MG63 (cell line): Measurements from ENCODE around the gene WDR74. TPM values are rescaled to one million over a fixed set of nuclear protein-coding genes. Genes with fewer than 3 reads are reported as not detected.
"Not testable (repeated sequence)": the region's sequence is repeated elsewhere in the genome, so short reads cannot be mapped to it uniquely, and the experiment has no call there.

Experiments used
- DNase-seq: peaks from one replicate; pipeline ENCODE4 v3.0.0-alpha.2; 2020
- H3K27me3 ChIP-seq: fragments of 250-450 bp; sonication (Bioruptor Pico); 2 replicates; pipeline ENCODE4 v1.5.1; 2020; ENCODE audit warnings: mild to moderate bottlenecking, moderate library complexity
- H3K36me3 ChIP-seq: fragments of 250-450 bp; sonication (Bioruptor Pico); 2 replicates; pipeline ENCODE4 v1.5.1; 2020; ENCODE audit warnings: mild to moderate bottlenecking, moderate library complexity
- H3K4me3 ChIP-seq: fragments of 250-450 bp; sonication (Bioruptor Pico); 2 replicates; pipeline ENCODE4 v1.5.1; 2020; ENCODE audit warnings: mild to moderate bottlenecking, moderate library complexity
- H3K9me3 ChIP-seq: fragments of 250-450 bp; sonication (Bioruptor Pico); 2 replicates; pipeline ENCODE4 v1.5.1; 2020; ENCODE audit warnings: mild to moderate bottlenecking, moderate library complexity
- total RNA-seq: library from RNA; depleted of rRNA; stranded (reverse); fragments of >200 nt; shearing (Covaris generic); gene quantifications from 2 replicates; pipeline ENCODE4 v1.2.3, GENCODE V29; 2014; ENCODE audit warnings: low replicate concordance

The WDR74 gene
- total RNA-seq, 1 experiment from 2014 or later, result 135 TPM

DNA sequence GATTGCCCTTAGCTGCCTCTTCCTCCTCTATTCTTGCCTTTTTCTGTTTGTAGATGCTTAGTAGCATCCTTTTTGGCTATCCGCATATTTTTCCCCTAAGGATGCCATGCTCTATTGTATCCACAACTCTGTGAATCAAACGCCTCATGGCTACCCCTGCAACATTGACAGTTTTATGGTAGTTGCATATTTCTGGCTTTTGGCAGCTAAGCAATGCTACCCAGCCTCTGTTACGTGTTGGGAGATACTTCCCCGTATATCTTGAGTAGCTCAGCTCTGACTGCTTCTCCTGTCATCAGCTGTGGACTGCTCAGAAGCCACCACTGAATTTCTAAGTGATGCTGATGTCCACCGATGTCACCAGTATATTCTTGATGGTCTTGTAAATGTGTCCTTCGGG is 26.2 kb upstream of the WDR74 start:
- no peak for DNase-seq
- no peak overlapping the region for H3K4me3 ChIP-seq
- peaks cover 58% of the 10 kb centered on the region for H3K36me3 ChIP-seq
- H3K9me3 ChIP-seq, result no peaks in the 10 kb centered on the region
- no peaks in the 10 kb centered on the region for H3K27me3 ChIP-seq

- no peaks in the 10 kb centered on the region for H3K9me3 ChIP-seq
- peaks cover 56% of the 10 kb centered on the region for H3K36me3 ChIP-seq
- H3K4me3 ChIP-seq, result no peak overlapping the region
- no peaks in the 10 kb centered on the region for H3K27me3 ChIP-seq
- DNase-seq, result no peak
Observed at GRCh38 chr11:62863687-62864335, 24.4 kb upstream of the WDR74 start.

DNA sequence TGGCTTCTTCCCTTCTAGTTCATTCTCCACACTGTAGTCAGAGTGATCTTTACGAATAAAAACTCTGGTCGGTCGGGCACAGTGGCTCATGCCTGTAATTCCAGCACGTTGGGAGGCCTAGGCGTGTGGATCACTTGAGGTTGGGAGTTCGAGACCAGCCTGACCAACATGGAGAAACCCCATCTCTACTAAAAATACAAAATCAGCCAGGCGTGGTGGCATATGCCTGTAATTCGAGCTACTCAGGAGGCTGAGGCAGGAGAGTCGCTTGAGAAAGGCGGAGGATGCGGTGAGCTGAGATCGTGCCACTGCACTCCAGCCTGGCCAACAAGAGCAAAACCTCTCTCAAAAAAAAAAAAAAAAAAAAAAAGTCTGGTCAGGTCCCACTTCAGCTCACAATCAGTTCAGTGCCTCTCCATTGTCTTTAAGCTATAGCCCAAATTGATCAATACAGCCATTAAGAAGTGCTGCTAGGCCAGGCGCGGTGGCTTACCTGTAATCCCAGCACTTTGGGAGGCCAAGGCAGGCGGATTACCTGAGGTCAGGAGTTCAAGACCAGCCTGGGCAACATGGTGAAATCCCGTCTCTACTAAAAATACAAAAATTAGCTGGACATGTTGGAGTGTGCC is 22.3 kb upstream of the WDR74 start:
- DNase-seq, H3K27me3 ChIP-seq, H3K9me3 ChIP-seq, H3K4me3 ChIP-seq: not testable (repeated sequence)
- peaks cover 59% of the 10 kb centered on the region for H3K36me3 ChIP-seq

GRCh38 chr11:62860835-62861563 is 21.6 kb upstream of the WDR74 start:
- Histone ChIP-seq H3K9me3 (no peaks in the 10 kb centered on the region), H3K4me3 (no peak overlapping the region), H3K36me3 (peaks cover 59% of the 10 kb centered on the region), H3K27me3 (no peaks in the 10 kb centered on the region)
- DNase-seq, result no peak

DNA sequence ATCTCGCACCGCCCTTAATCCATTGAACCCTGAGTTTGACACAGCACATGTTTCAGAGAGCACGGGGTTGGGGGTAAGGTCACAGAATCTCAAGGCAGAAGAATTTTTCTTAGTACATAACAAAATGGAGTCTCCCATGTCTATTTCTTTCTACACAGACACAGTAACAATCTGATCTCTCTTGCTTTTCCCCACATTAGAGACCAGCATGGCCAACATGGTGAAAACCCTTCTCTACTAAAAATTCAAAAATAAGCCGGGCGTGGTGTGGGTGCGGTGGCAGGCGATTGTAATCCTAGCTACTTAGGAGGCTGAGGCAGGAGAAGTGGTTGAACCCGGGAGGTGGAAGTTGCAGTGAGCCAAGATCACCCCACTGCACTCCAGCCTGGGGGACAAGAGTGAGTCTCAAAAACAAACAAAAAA is 19.9 kb upstream of the WDR74 start:
- H3K36me3 ChIP-seq, result peaks cover 63% of the 10 kb centered on the region
- not testable (repeated sequence) for H3K9me3 ChIP-seq

DNA sequence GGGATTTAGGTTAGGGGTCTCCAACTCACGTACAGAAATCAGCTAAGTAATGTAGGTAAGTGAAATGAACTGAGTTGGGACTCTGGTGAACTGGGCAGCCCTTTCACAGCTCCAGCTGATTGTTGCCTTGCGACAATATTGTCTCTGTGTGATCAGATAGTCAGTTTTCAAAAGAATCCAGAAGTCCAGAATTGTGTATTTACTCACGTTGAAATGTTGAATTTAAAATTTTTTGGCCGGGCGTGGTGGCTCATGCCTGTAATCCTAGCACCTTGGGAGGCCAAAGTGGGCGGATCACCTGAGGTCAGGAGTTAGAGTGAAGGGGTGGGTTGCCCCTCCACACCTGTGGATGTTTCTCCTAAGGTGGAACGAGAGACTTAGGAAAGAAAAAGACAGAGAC is 18.8 kb upstream of the WDR74 start:
- H3K36me3 ChIP-seq, result peaks cover 66% of the 10 kb centered on the region
- H3K27me3 ChIP-seq, result no peaks in the 10 kb centered on the region
- DNase-seq, result no peak
- peak overlapping the region; percentile 93 for H3K4me3 ChIP-seq
- H3K9me3 ChIP-seq, result no peaks in the 10 kb centered on the region

More for the DNA sequence above, 19.9 kb upstream of the WDR74 start:
- not testable (repeated sequence) for DNase-seq, H3K27me3 ChIP-seq, H3K4me3 ChIP-seq

GRCh38 chr11:62857541-62857982 is 18.2 kb upstream of the WDR74 start:
- Histone ChIP-seq H3K4me3 (peak overlapping the region; percentile 93), H3K27me3 (no peaks in the 10 kb centered on the region), H3K36me3 (peaks cover 71% of the 10 kb centered on the region), H3K9me3 (no peaks in the 10 kb centered on the region)
- DNase-seq, result no peak

- Histone ChIP-seq H3K9me3 (no peaks in the 10 kb centered on the region), H3K36me3 (peaks cover 77% of the 10 kb centered on the region), H3K4me3 (peak overlapping the region; percentile 93), H3K27me3 (no peaks in the 10 kb centered on the region)
- DNase-seq, result no peak
Observed at GRCh38 chr11:62856333-62856895, 17.0 kb upstream of the WDR74 start.

- peak; percentile 97 for DNase-seq
- Histone ChIP-seq H3K36me3 (peaks cover 72% of the 10 kb centered on the region), H3K9me3 (no peaks in the 10 kb centered on the region), H3K27me3 (no peaks in the 10 kb centered on the region), H3K4me3 (peak overlapping the region; percentile 93)
Observed at GRCh38 chr11:62855571-62856332, 16.4 kb upstream of the WDR74 start.

GRCh38 chr11:62854825-62855570 is 15.6 kb upstream of the WDR74 start:
- H3K27me3 ChIP-seq, result no peaks in the 10 kb centered on the region
- DNase-seq, result no peak
- peak overlapping the region; percentile 93 for H3K4me3 ChIP-seq
- H3K36me3 ChIP-seq, result peaks cover 70% of the 10 kb centered on the region
- H3K9me3 ChIP-seq, result no peaks in the 10 kb centered on the region

- H3K4me3 ChIP-seq, result peak overlapping the region; percentile 93
- DNase-seq, result no peak
- no peaks in the 10 kb centered on the region for H3K9me3 ChIP-seq
- no peaks in the 10 kb centered on the region for H3K27me3 ChIP-seq
- peaks cover 62% of the 10 kb centered on the region for H3K36me3 ChIP-seq
Observed at GRCh38 chr11:62854013-62854824, 14.8 kb upstream of the WDR74 start.

- Histone ChIP-seq H3K9me3 (no peaks in the 10 kb centered on the region), H3K4me3 (peak overlapping the region; percentile 93), H3K36me3 (peaks cover 61% of the 10 kb centered on the region), H3K27me3 (no peaks in the 10 kb centered on the region)
- DNase-seq, result no peak
Observed at GRCh38 chr11:62853279-62853965, 14.0 kb upstream of the WDR74 start.

DNA sequence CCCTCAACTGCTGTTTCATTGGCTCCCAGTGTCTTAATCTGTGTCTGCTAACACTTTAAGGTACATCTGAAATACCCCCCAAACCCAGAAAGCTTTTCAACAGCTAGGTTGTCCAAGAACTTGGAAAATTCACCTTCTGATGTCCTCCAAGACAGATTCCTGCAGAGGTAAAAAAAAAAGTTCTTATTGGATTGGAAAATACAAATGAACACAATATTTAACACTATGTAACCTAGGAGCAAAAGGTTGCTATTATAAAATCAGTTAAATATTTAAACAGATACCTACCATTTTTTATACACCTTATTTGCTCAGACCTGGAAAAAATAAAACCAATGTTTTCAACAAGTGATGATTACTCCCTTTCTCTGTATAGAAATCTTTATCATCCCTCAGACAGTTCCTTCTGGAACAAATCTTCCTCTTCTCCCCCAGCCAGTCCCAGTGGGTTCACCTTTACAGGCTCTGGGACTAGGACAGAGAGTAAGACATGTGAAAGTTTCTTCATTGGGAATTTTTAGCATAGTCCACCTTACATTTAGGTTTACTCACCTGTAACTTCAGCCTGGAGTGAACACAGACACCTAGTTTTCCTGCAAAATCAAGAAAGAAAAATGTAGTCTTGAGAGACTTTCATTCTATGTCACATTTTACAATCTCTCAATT is 13.3 kb upstream of the WDR74 start:
- Histone ChIP-seq H3K36me3 (peaks cover 53% of the 10 kb centered on the region), H3K27me3 (no peaks in the 10 kb centered on the region), H3K4me3 (peak overlapping the region; percentile 93), H3K9me3 (no peaks in the 10 kb centered on the region)
- DNase-seq, result no peak

DNA sequence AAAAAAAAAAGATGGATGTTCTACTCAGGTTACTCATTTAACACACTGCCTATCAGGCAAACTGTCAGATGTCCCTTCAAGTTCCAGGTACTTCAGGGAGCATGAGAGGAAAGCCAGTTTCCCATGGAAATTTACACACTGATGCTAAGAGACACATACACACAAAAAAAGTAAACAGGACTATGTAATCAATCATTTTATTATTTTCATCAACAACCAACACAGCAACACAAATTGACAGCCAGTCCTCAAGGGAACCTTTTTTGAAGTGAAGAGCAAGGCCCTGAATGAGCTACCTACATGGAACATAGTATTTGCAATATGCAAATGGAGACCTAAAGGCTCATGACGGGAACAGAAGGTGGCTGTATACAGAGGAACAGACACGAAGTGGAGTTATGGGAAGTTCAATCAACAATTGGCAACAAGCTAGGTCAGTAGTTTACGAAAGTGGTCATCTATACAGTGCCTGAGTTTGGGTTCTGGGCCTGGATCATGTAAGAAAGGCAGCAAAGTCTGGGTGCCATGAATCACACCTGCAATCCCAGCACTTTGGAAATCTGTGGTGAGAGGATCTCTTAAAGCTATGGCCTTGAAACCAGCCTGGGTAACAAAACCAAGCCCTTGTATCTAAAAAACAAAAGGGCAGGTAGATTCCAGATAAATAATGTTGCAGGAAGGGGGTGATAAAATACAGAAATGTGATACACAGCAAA is 12.6 kb upstream of the WDR74 start:
- Histone ChIP-seq H3K4me3 (peak overlapping the region; percentile 93), H3K36me3 (peaks cover 48% of the 10 kb centered on the region), H3K9me3 (no peaks in the 10 kb centered on the region), H3K27me3 (no peaks in the 10 kb centered on the region)
- no peak for DNase-seq
